Fibroblast of skin of abdomen (primary cell): Measurements from ENCODE around the gene AQP7.
A peak's percentile ranks its signal among the peaks of the same experiment; 100 is the strongest.
"Not testable (repeated sequence)": the region's sequence is repeated elsewhere in the genome, so short reads cannot be mapped to it uniquely, and the experiment has no call there.

ENCODE experiments used
- DNase-seq: peaks from one replicate; pipeline ENCODE4 v3.0.0-alpha.2; 2013

The AQP7 gene

DNA sequence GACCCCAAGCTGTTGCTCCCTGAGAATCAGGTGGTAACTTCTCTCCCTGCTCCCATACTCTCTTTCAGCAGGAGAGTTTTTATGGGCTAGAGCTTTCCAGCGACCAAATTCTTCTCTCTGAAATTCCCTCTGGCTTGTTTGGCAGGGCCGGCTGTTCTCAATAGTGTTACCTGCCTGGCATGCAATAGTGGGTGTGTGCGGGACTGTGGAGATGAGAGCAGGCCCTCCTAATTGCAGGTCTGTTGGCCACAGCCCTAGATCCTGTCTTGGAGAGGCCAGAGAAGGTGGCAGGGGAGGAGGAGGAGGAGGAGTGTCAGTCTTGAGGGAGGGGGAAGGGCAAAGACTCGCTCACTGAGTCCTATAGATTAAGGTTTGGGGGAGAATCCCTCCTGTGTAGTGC is 29.5 kb downstream of the AQP7 start:
- no peak for DNase-seq

DNA sequence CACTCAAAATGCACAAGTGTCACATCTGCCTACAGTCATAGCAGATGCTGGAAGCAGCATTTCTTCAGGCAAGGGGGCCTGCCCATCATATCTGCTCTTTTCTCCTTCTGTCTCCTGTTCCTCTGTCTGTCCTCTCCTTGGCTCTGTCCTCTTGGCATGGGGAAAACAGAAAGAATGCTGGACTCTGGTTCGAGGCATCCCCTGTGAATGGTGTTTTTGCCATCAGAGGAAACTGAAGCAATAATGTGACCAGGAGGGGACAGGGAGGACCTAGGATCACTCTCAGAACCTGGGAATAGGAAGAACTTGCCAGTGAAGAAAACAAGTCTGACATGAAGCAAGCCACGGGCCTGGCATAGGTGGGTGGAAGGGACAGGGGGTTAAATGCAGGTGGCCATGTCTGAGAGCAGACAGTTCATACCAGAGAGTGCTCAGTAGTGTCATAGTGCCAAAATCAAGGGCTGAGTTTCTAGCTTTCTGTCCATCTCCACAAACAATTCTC is 35.3 kb downstream of the AQP7 start:
- DNase-seq = no peak

DNA sequence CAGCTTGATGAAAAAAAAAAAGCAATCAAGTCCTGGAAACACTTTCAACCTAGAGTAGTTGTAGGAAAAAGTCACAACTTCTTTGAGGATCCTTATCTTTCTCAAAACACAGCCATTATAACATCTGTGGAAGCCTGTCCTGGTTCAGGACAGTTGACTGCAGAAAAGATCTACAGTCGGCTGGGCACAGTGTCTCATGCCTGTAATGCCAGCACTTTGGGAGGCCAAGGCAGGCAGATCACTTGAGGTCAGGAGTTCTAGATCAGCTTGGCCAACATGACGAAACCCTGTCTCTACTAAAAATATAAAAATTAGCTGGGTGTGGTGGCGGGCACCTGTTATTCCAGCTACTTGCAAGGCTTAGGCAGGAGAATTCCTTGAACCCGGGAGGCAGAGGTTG is 37.6 kb downstream of the AQP7 start:
- DNase-seq = not testable (repeated sequence)

DNA sequence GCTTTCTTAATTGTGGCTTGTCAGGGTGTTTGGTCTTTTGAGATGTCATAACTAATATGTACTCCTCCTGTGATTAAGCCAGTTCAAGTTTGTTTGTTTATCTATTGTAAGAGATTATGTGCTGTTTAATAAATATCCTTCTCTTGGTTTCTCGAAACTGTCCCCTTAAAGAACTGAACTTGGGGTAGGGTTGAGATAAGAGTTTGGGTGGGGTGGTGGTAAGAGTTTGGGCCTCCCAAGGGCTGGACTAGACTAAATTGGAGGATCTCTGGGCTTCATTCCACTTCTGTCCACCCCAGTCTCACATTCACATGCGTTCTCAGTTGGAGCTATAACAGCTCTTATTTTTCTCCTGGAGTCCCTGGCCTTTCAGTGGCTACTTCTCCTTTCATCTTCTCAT is 38.2 kb downstream of the AQP7 start:
- DNase-seq = no peak

DNA sequence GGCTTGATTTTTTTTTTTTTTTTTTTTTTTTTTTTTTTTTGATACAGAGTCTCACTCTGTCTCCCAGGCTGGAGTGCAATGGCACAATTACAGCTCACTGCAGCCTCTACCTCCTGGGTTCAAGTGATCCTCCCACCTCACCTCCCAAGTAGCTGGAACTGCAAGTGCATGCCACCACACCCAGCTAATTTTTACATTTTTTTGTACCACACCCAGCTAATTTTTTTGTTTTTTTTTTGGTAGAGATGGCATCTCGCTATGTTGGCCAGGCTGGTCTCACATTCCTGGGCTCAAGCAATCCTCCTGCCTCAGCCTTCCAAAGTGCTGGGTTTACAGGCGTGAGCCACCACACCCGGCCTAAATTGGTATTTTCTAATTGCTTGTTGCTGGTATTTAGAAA is 43.7 kb downstream of the AQP7 start:
- not testable (repeated sequence) for DNase-seq

DNA sequence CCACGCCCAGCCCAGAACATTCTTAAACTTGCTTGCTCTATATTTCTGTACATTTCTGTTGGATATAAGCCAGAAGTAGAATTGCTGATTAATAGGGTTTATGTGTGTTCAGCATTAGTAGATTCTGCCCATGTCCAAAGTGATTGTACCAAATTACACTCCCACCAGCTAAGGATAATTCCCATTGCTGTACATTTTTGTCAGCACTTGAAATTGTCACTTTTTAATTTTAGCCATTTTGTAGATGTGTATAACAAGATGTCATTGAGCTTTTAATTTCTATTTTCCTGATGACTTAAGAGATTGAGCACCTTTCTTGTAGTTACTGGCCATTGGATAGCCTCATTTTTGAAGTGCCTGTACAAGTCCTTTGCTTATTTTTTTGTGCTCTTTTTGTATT is 46.4 kb downstream of the AQP7 start:
- DNase-seq = no peak

DNA sequence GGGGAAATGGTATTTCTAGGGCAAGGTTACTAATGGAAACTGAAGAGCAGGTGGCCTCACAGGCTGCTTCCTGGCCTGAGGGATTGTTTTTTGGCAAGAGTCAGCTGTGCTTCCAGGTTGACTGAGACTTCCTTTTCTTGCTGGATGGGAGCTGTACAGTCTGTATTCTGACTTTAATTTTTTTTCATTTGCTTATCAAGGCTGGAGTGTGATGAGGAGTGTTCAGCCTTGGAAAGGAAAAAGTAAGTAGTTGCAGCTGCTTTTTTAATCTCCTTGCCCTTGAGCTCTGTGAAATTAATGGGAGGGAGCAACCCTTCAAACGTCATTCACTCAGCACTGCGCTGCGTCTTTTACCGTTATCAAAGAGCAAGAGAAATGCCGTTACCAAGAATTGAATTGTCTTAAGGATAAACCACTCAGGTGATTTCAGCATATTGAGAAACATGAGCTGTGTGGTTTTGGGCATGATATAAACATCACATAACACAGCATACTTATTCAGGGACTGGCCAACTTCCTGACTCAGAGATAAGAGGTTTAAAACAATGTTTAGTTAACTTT is 47.6 kb downstream of the AQP7 start:
- peak; percentile 5 for DNase-seq

DNA sequence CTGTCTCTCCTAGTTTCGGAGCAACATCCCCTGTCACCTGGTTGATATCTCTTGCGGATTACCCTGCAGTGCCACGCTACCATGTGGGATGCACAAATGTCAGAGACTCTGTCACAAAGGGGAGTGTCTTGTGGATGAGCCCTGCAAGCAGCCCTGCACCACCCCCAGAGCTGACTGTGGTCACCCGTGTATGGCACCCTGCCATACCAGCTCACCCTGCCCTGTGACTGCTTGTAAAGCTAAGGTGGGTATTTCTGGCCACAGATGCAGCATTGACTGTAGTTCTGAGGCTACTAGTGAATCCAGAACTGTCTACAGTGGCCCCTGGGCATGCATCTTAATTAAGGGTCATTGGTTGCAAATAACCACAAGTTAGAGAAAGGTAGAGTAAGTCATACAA is 50.8 kb downstream of the AQP7 start:
- DNase-seq = no peak

DNA sequence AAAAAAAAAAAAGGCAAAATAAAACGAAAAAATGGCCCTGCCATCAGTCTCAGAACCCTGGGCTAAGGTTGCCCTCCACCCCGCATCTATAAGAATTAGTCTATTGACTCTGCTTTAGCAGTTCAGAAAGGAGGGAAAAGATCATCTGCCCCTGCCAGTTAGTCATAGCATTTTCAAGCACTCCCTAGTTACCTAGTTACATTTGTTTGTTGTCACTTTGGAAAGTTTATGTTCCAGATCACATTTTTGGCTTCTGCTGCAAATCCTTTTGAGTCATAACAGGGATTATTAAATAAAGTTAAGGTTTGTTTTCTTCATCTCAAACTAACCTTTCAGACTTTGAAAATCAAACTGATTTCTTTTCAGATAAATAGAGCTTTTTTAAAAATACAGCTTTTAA is 52.1 kb downstream of the AQP7 start:
- peak; percentile 46 for DNase-seq

DNA sequence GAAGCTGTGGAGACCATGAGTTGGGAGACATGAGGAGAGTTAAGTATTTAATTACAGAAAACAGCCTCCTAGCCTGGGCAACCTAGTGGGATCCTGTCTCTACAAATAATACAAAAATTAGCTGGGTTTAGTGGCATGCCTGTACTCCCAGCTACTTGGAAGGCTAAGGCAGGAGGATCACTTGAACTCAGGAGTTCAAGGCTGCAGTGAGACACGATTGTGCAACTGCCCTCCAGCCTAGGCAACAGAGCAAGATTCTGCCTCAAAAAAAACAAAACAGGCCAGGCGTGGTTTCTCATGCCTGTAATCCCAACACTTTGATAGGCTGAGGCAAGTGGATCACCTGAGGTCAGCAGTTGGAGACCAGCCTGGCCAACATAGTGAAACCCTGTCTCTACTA is 52.6 kb downstream of the AQP7 start:
- no peak for DNase-seq

DNA sequence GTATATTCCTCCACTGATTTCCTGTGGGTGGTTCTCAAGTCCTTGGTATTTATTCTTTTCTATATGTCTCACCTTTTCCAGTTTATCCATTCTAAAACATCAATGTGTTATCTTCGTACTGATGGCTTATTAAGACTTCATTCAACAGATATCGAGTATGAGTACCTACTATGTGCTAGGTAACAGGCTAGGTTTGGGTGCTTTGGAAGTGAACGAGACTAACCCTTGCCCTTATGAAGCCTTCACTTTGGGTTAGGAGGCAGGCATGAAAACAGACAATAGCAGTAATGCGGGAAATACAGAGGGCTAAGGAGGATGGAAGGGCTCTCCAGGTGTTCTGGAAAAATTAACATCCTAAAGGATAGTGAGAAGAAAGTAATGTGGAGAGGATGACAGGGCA is 53.4 kb downstream of the AQP7 start:
- no peak for DNase-seq

DNA sequence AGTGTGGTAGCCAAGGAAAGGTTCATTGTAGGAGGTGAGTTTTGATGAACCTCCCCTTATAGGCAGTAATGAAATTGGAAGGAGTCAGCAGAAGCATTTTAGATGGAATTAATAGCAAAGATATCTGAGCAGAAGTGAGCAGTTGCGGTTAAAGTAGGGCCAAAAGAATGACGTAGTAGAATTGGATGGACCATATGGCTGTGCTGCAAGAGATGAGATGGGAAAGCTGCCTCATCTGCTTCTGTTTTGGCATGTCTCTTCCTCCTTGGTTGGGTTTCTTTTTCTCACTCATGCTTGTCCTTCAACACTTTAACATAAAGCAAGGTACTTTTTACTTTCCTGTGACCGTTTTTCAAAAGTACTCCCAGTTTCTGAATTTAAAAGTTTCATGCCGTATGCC is 55.8 kb downstream of the AQP7 start:
- DNase-seq = peak; percentile 5

DNA sequence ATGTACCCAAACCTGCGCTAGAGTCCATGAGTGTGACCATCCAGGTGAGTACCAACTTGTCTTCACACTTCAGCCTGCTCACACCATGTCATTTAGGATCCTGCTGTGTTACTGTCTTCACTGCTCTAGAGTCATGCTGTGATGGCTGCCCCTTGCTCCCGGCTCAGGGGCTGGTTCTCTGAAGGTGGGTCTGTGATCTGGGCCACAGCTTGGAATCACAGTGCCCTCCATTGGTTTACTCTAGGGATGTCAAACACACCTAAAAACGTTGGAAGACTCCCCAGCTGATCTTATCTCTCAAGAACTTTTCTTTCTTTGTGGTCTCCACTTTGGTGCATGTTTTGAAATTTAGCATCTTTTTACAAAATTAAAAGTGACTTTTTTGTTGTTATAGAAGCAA is 58.2 kb downstream of the AQP7 start:
- DNase-seq = no peak

DNA sequence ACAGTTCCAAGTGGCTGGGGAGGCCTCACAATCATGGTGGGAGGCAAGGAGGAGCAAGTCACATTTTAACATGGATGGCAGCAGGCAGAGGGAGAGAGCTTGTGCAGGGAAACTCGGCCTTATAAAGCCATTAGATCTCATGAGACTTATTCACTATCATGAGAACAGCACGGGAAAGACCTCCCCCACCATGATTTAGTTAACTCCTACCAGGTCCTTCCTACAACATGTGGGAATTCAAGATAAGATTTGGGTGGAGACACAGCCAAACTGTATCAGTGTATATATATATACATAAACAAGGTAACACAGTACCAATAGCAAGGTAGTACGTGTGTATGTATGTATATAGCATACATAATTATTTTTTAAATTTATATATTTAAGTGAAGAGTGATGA is 61.2 kb downstream of the AQP7 start:
- DNase-seq = no peak

DNA sequence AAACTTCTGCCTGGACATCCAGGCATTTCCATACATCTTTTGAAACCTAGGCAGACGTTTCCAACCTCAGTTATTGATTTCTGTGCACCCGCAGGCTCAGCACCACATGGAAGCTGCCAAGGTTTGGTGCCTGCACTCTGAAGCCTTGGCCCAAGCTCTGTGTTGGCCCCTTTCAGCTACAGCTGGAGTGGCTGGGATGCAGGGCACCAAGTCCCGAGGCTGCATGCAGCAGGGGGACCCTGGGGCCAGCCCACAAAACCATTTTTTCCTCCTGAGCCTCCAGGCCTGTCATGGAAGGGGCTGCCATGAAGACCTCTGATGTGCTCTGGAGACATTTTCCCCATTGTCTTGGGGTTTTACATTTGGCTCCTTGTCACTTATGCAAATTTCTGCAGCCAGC is 62.2 kb downstream of the AQP7 start:
- DNase-seq = no peak
